A549 (cell line): ENCODE measurements around the gene MYL4. TPM values are rescaled to one million over a fixed set of nuclear protein-coding genes. Genes with fewer than 3 reads are reported as not detected.

ENCODE experiments used
- ATAC-seq, 2 experiments: fragments of 200-7000 bp in 1 of 2; fragments of >200 bp in 1 of 2; cut with Nextera tagmentation in 1 of 2; cut with Tn5 transposase in 1 of 2; 3 replicates each; pipeline versions ENCODE4 v1.8.0 to v1.9.1; 2018 to 2020; ENCODE audit warnings: mild to moderate bottlenecking in 1 of 2, moderate library complexity in 1 of 2
- CTCF ChIA-PET: fragments of 300-600 bp; sonication (Branson Sonifier 250); formaldehyde crosslinking; extraction: SDS; loops from one replicate; lab custom pipeline; 2021; ENCODE audit warnings: antibody characterized with exemption, inconsistent platforms; lab: Yijun Ruan, JAX
- POLR2A ChIA-PET: fragments of 350-600 bp; formaldehyde crosslinking; extraction: SDS; loops from one replicate; lab custom pipeline; 2021; ENCODE audit warnings: antibody characterized with exemption, inconsistent platforms; lab: Yijun Ruan, JAX
- DNase-seq, 2 experiments: peaks; one replicate each; pipeline versions ENCODE4 v3.0.0 to v3.0.0-alpha.2; 2011 to 2016; ENCODE audit warnings: low read depth in 1 of 2, low spot score in 1 of 2
- FAIRE-seq: peaks from 2 replicates; lab custom pipeline; 2011; peaks lifted over from hg19 to GRCh38; lab: Jason Lieb, UNC
- H3K27ac ChIP-seq, 2 experiments: fragments of >200 bp; sonication (Bioruptor Twin); formaldehyde crosslinking; 3 replicates each; pipeline ENCODE4 v1.5.1; 2016 to 2017
- H3K4me1 ChIP-seq: fragments of >200 bp; sonication (Bioruptor Twin); formaldehyde crosslinking; 3 replicates; pipeline ENCODE4 v1.6.1; 2016
- H3K4me2 ChIP-seq: fragments of >200 bp; sonication (Bioruptor Twin); formaldehyde crosslinking; 3 replicates; pipeline ENCODE4 v1.6.1; 2016
- H3K4me3 ChIP-seq: fragments of >200 bp; sonication (Bioruptor Twin); formaldehyde crosslinking; 3 replicates; pipeline ENCODE4 v1.5.1; 2016
- H3K9me3 ChIP-seq: fragments of >200 bp; sonication (Bioruptor Twin); formaldehyde crosslinking; 3 replicates; pipeline ENCODE4 v1.6.1; 2016
- CBX2 ChIP-seq: fragments of 200-600 bp; sonication (generic); IDR thresholded peaks from 2 replicates; pipeline ENCODE4 v1.6.1; 2016; ENCODE audit warnings: low read depth, mild to moderate bottlenecking, borderline replicate concordance
- CHD2 ChIP-seq: fragments of 150-350 bp; IDR thresholded peaks from 2 replicates; pipeline ENCODE4 v1.6.1; 2014; ENCODE audit warnings: low read length; ENCODE audit not compliant: partially characterized antibody
- EHMT2 ChIP-seq: fragments of 200-600 bp; sonication (generic); IDR thresholded peaks from 2 replicates; pipeline ENCODE4 v1.6.1; 2016; ENCODE audit warnings: antibody characterized with exemption, low read depth, mild to moderate bottlenecking, moderate library complexity
- ELK1 ChIP-seq: fragments of 150-350 bp; IDR thresholded peaks from 2 replicates; pipeline ENCODE4 v1.6.1; 2014; ENCODE audit warnings: low read depth, mild to moderate bottlenecking, low read length
- ESRRA ChIP-seq: fragments of 150-350 bp; IDR thresholded peaks from 2 replicates; pipeline ENCODE4 v1.6.1; 2014; ENCODE audit warnings: mild to moderate bottlenecking, low read length, borderline replicate concordance
- FOXS1 ChIP-seq: fragments of 250-450 bp; sonication (Bioruptor Pico); IDR thresholded peaks from 2 replicates; pipeline ENCODE4 v1.5.0; 2020; ENCODE audit warnings: mild to moderate bottlenecking, moderate library complexity
- HMGXB4 ChIP-seq: fragments of 250-450 bp; sonication (Bioruptor Pico); IDR thresholded peaks from 2 replicates; pipeline ENCODE4 v1.5.0; 2021; ENCODE audit warnings: mild to moderate bottlenecking, moderate library complexity, borderline replicate concordance
- HOXA7 ChIP-seq: fragments of 250-450 bp; sonication (Bioruptor Pico); IDR thresholded peaks from 2 replicates; pipeline ENCODE4 v1.5.0; 2020; ENCODE audit warnings: mild to moderate bottlenecking, moderate library complexity
- JUNB ChIP-seq: fragments of >200 bp; sonication (Bioruptor Twin); formaldehyde crosslinking; IDR thresholded peaks from 2 replicates; pipeline ENCODE4 v1.6.1; 2016
- PHF8 ChIP-seq: fragments of 200-600 bp; sonication (generic); IDR thresholded peaks from 2 replicates; pipeline ENCODE4 v1.6.1; 2016; ENCODE audit warnings: low read depth, mild to moderate bottlenecking, antibody characterized with exemption, moderate library complexity, borderline replicate concordance
- POLR2AphosphoS2 ChIP-seq: conservative IDR thresholded peaks from 2 replicates; pipeline ENCODE4 v1.6.1; 2012; ENCODE audit warnings: low read length, improper control_type of control experiment, inconsistent platforms
- RAD21 ChIP-seq, 2 experiments: fragments of >200 bp in 1 of 2; sonication (Bioruptor Twin) in 1 of 2; formaldehyde crosslinking in 1 of 2; IDR thresholded peaks in 1 of 2; conservative IDR thresholded peaks in 1 of 2; 2 replicates in 1 of 2; 3 replicates in 1 of 2; pipeline ENCODE4 v1.6.1; 2012 to 2018; ENCODE audit warnings: inconsistent platforms in 1 of 2
- RFX5 ChIP-seq: fragments of 450-650 bp; IDR thresholded peaks from 2 replicates; pipeline ENCODE4 v1.7.1; 2014; ENCODE audit warnings: antibody characterized with exemption, mild to moderate bottlenecking, moderate library complexity
- SMC3 ChIP-seq: fragments of >200 bp; sonication (Bioruptor Twin); formaldehyde crosslinking; IDR thresholded peaks from 3 replicates; pipeline ENCODE4 v1.6.1; 2018; ENCODE audit warnings: inconsistent platforms
- TFCP2L1 ChIP-seq: fragments of 250-450 bp; sonication (Bioruptor Pico); IDR thresholded peaks from 2 replicates; pipeline ENCODE4 v1.5.0; 2021; ENCODE audit warnings: mild to moderate bottlenecking
- TP53 ChIP-seq: fragments of 250-450 bp; sonication (Bioruptor Pico); IDR thresholded peaks from 2 replicates; pipeline ENCODE4 v1.5.0; 2021; ENCODE audit warnings: mild to moderate bottlenecking, moderate library complexity
- USF2 ChIP-seq: fragments of 450-650 bp; IDR thresholded peaks from 2 replicates; pipeline ENCODE4 v1.6.1; 2014; ENCODE audit warnings: antibody characterized with exemption
- ZC3H11A ChIP-seq: fragments of 450-650 bp; IDR thresholded peaks from 2 replicates; pipeline ENCODE4 v1.6.1; 2014; ENCODE audit warnings: antibody characterized with exemption, mild to moderate bottlenecking
- ZSCAN20 ChIP-seq: fragments of 250-450 bp; sonication (Bioruptor Pico); IDR thresholded peaks from 2 replicates; pipeline ENCODE4 v1.8.0; 2022; ENCODE audit warnings: mild to moderate bottlenecking, moderate library complexity
- polyA plus RNA-seq, 4 experiments: library from polyadenylated mRNA; depleted of rRNA in 3 of 4; stranded (reverse); fragments of >200 nt; fragmentation: RNase III in 1 of 4; extraction: RNeasy Plus Mini Kit Qiagen cat#74134 plus additional on column Dnase treatment in 1 of 4; gene quantifications; 2 replicates in 3 of 4; 3 replicates in 1 of 4; pipeline ENCODE4 v1.2.3, GENCODE V29; 2011 to 2017
- TF ChIP-seq, protein P1 (sequence below): fragments of 200-600 bp; sonication (generic); IDR thresholded peaks from 2 replicates; pipeline ENCODE4 v1.6.1; 2016; ENCODE audit warnings: antibody characterized with exemption, mild to moderate bottlenecking, moderate library complexity

The MYL4 gene
- polyA plus RNA-seq, 2 of the 4 experiments (the other 2 are of a cell fraction): not detected

DNA sequence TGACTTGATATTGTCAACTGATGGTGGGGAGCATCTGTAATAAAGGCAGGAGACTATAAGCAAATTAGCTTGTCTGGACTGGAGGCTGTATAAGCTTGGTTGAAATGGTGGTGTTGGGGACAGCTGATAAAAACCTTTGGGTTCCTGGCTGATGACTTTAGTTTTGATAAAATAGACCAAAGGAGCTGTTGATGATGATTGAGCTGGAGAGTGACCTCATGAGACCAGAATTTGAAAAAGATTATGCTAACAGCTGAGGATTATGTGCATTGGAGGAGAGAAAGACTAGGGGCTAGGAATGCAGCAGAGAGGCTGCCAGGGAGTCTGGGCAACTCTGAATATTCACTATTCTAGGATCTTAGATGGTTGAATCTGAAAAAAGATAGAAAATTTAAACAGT is 11.3 kb upstream of the MYL4 start:
- Histone ChIP-seq H3K4me1 (no peaks in the 10 kb centered on the region), H3K9me3 (no peaks in the 10 kb centered on the region), H3K4me3 (no peak overlapping the region), H3K27ac (no peak overlapping the region), H3K4me2 (no peak overlapping the region)
- ATAC-seq: no peak
- POLR2A ChIA-PET: interaction anchor here (1.4 kb wide), 1 partner anchor 9 kb away, joined by 7 read pairs; the partner anchor contains the start of gene CDC27
- no peak for TF ChIP-seq HMGXB4 (CRISPR knock-in tag)
- no peak for TF ChIP-seq SMC3
- TF ChIP-seq ZSCAN20 (CRISPR knock-in tag): no peak
- no peak for TF ChIP-seq FOXS1
- TF ChIP-seq POLR2AphosphoS2: no peak
- TF ChIP-seq TP53: no peak
- no peak for TF ChIP-seq RAD21 (conservative IDR thresholded peaks at IDR 0.05 in 1 of 2, IDR thresholded peaks at IDR 0.05 in 1 of 2)
- TF ChIP-seq HOXA7: no peak
- TF ChIP-seq ESRRA: no peak
- no peak for TF ChIP-seq CHD2
- TF ChIP-seq, protein P1, sequence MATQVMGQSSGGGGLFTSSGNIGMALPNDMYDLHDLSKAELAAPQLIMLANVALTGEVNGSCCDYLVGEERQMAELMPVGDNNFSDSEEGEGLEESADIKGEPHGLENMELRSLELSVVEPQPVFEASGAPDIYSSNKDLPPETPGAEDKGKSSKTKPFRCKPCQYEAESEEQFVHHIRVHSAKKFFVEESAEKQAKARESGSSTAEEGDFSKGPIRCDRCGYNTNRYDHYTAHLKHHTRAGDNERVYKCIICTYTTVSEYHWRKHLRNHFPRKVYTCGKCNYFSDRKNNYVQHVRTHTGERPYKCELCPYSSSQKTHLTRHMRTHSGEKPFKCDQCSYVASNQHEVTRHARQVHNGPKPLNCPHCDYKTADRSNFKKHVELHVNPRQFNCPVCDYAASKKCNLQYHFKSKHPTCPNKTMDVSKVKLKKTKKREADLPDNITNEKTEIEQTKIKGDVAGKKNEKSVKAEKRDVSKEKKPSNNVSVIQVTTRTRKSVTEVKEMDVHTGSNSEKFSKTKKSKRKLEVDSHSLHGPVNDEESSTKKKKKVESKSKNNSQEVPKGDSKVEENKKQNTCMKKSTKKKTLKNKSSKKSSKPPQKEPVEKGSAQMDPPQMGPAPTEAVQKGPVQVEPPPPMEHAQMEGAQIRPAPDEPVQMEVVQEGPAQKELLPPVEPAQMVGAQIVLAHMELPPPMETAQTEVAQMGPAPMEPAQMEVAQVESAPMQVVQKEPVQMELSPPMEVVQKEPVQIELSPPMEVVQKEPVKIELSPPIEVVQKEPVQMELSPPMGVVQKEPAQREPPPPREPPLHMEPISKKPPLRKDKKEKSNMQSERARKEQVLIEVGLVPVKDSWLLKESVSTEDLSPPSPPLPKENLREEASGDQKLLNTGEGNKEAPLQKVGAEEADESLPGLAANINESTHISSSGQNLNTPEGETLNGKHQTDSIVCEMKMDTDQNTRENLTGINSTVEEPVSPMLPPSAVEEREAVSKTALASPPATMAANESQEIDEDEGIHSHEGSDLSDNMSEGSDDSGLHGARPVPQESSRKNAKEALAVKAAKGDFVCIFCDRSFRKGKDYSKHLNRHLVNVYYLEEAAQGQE: no peak
- TF ChIP-seq PHF8: no peak
- no peak for TF ChIP-seq CBX2
- TF ChIP-seq RFX5: no peak
- TF ChIP-seq ZC3H11A: no peak
- TF ChIP-seq ELK1: no peak
- TF ChIP-seq USF2: no peak
- TF ChIP-seq TFCP2L1: no peak
- TF ChIP-seq EHMT2: no peak
- TF ChIP-seq JUNB: no peak
- CTCF ChIA-PET: interaction anchor here (1.1 to 4.3 kb wide), 5 partner anchors 8 to 126 kb away, joined by 3 to 17 read pairs (median 4); partner anchors contain the start of genes CDC27, EFCAB13 and MYL4
- FAIRE-seq: no peak
- no peak for DNase-seq
